Measurements from ENCODE around the gene PTPRD. TPM values are rescaled to one million over a fixed set of nuclear protein-coding genes. Genes with fewer than 3 reads are reported as not detected.
A peak's percentile ranks its signal among the peaks of the same experiment; 100 is the strongest.

PTPRD gene
- total RNA-seq, 1 donor from 2014 or later, result 5.7 TPM

DNA sequence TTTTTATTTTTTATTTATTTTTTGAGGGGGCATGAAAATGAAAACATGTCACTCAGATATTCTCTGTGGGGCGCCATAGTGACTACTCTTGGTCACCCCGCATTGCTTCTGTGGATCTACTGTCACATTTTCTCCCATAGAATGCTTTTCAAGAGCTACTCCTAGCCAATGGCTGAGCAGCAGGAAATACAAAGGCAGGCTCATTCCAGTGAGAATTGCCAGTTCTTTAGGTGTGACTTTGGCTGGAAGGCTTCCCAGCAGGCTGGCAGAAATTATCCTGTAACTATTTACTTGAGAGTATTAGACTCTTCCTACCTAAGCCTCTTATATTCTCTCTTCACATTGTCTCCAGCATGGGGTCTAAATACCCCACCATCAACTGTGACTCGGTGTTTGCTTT lies 21.0 kb upstream of the PTPRD start:
- H3K4me1 Mint-ChIP-seq (ENCODE audit: low read depth), result no peaks in the 10 kb centered on the region
- no peaks in the 10 kb centered on the region for H3K27me3 Mint-ChIP-seq (ENCODE audit: low read depth)

DNA sequence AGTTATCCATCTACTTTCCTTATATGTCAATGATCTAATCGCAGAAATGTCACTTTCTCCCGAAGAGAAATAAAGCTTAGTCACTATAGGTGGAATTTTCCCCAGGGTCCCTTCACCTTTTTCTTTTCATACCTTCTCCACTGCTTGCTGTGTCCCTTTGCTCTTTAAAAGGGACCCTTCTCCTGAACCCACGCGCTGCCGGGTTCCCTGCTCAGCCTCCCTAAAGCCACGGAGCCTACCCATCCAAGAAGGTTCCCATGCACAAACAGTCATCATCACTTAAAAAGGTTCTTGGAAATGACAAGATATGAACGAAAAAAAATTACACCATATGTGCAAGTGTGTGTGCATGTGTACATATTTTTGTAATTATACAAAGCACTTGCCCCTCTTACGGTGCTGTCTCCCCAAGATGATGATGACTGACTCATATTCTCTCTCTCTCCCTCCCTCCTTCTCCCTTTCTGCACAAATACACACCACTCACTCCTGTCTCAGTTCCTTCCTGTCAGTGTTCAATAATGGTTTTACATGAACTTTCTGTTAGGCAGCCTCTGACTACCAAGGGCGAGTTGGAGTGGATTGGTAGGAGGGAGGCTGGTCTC lies 1.5 kb upstream of the PTPRD start:
- Mint-ChIP-seq H3K36me3 (ENCODE audit: low read depth) (no peaks in the 10 kb centered on the region), H3K9me3 (ENCODE audit: low read depth) (no peaks in the 10 kb centered on the region), H3K4me1 (ENCODE audit: low read depth) (peaks cover 9% of the 10 kb centered on the region), H3K27me3 (ENCODE audit: low read depth) (peaks cover 70% of the 10 kb centered on the region), H3K27ac (ENCODE audit: unreplicated experiment) (no peak overlapping the region), H3K4me3 (ENCODE audit: unreplicated experiment) (peak overlapping the region; percentile 13)
- TF ChIP-seq, protein P1, sequence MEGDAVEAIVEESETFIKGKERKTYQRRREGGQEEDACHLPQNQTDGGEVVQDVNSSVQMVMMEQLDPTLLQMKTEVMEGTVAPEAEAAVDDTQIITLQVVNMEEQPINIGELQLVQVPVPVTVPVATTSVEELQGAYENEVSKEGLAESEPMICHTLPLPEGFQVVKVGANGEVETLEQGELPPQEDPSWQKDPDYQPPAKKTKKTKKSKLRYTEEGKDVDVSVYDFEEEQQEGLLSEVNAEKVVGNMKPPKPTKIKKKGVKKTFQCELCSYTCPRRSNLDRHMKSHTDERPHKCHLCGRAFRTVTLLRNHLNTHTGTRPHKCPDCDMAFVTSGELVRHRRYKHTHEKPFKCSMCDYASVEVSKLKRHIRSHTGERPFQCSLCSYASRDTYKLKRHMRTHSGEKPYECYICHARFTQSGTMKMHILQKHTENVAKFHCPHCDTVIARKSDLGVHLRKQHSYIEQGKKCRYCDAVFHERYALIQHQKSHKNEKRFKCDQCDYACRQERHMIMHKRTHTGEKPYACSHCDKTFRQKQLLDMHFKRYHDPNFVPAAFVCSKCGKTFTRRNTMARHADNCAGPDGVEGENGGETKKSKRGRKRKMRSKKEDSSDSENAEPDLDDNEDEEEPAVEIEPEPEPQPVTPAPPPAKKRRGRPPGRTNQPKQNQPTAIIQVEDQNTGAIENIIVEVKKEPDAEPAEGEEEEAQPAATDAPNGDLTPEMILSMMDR (IDR thresholded peaks at IDR 0.05), result no peak
- no peak for DNase-seq (ENCODE audit: low spot score)

More for the DNA sequence above, 21.0 kb upstream of the PTPRD start:
- Mint-ChIP-seq H3K4me3 (ENCODE audit: unreplicated experiment) (no peak overlapping the region), H3K27ac (ENCODE audit: unreplicated experiment) (no peak overlapping the region), H3K9me3 (ENCODE audit: low read depth) (no peaks in the 10 kb centered on the region), H3K36me3 (ENCODE audit: low read depth) (no peaks in the 10 kb centered on the region)
- TF ChIP-seq, protein P1 (IDR thresholded peaks at IDR 0.05), result no peak
- no peak for DNase-seq (ENCODE audit: low spot score)

DNA sequence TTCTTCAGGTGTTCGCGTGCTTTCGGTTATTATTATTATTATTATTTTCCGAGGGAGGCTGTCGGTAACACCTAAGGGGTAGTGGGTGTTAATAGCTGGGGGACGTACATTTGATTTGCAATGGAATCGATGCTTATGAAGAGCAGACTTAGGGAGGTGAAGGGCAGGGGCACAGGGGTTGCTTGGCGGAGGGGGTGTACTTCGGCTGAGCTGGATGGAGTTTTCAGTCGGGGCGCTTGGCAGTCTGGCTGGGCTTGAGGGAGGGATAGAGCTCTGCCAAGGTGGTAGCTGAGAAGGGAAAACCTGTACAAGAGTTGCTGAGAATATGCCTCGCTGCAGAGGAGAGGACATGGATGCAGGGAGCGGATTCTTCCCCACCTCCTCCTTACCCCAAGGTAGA lies 617 bp upstream of the PTPRD start:
- H3K36me3 Mint-ChIP-seq (ENCODE audit: low read depth), result no peaks in the 10 kb centered on the region
- peak; percentile 34 for DNase-seq (ENCODE audit: low spot score)
- H3K27ac Mint-ChIP-seq (ENCODE audit: unreplicated experiment), result no peak overlapping the region
- TF ChIP-seq, protein P1 (IDR thresholded peaks at IDR 0.05), result no peak
- no peaks in the 10 kb centered on the region for H3K9me3 Mint-ChIP-seq (ENCODE audit: low read depth)
- H3K27me3 Mint-ChIP-seq (ENCODE audit: low read depth), result peaks cover 66% of the 10 kb centered on the region
- H3K4me3 Mint-ChIP-seq (ENCODE audit: unreplicated experiment), result peak overlapping the region; percentile 58
- H3K4me1 Mint-ChIP-seq (ENCODE audit: low read depth), result peaks cover 9% of the 10 kb centered on the region

DNA sequence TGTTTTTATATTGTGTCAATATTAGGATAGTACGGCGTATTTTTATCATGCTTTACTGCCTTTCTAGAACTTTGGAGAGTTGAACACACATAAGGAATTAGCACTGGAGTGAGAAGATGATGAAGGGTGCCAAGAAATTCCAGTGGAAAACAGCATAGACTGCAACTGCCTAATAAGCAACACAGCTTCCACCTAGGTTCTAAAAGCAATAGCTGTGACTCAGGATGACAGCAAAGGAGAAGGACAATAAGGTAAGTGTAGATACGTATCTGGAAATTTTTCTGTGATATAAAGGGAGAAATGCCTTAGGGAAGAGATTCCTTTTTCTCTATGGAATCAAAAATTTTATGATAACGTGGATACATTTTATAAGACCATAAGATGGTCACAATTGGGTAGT lies 7.4 kb downstream of the PTPRD start:
- H3K27me3 Mint-ChIP-seq (ENCODE audit: low read depth), result peaks cover 29% of the 10 kb centered on the region
- TF ChIP-seq, protein P1 (IDR thresholded peaks at IDR 0.05), result no peak

DNA sequence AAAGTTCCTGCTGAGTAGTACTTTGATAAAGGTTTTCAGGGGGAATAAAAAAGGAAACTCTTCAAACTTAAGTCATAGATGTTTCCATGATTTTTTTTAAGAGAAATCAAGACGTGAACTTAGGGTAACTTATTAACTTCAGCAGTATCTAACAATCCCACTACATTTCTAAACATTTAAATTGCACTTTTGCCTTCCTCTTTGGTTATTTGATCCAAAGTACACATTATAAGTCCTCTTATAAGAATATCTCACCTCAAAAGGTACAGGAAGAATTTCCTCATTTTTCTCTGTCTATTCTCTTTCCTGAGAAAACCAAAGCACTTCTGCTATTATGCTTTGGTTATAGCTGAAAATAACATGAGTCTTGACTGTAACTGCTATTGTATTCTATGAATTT lies 7.9 kb downstream of the PTPRD start:
- Mint-ChIP-seq H3K27ac (ENCODE audit: unreplicated experiment) (no peak overlapping the region), H3K36me3 (ENCODE audit: low read depth) (no peaks in the 10 kb centered on the region), H3K9me3 (ENCODE audit: low read depth) (no peaks in the 10 kb centered on the region), H3K4me1 (ENCODE audit: low read depth) (no peaks in the 10 kb centered on the region), H3K4me3 (ENCODE audit: unreplicated experiment) (no peak overlapping the region), H3K27me3 (ENCODE audit: low read depth) (peaks cover 29% of the 10 kb centered on the region)
- TF ChIP-seq, protein P1 (IDR thresholded peaks at IDR 0.05), result no peak
- DNase-seq (ENCODE audit: low spot score), result no peak

More for the DNA sequence above, 7.4 kb downstream of the PTPRD start:
- Mint-ChIP-seq H3K4me1 (ENCODE audit: low read depth) (no peaks in the 10 kb centered on the region), H3K36me3 (ENCODE audit: low read depth) (no peaks in the 10 kb centered on the region), H3K4me3 (ENCODE audit: unreplicated experiment) (no peak overlapping the region), H3K9me3 (ENCODE audit: low read depth) (no peaks in the 10 kb centered on the region), H3K27ac (ENCODE audit: unreplicated experiment) (no peak overlapping the region)
- no peak for DNase-seq (ENCODE audit: low spot score)

All from chondrocyte (in vitro differentiated cells).